ENCODE measurements around the gene RHOH. TPM values are rescaled to one million over a fixed set of nuclear protein-coding genes. Genes with fewer than 3 reads are reported as not detected.

Gene RHOH
- total and polyA plus RNA-seq, 10 of the 15 experiments (the other 5 are each of a cell fraction or from before 2014, with no cell fraction given) = 46.5 to 120 (median 57.9) TPM

GRCh38 chr4:40202474-40202873, 5.6 kb downstream of the RHOH start (continued):
- no peak for TF ChIP-seq HSF1 (IDR thresholded peaks at IDR 0.05; ENCODE audit: low read depth, low read length)

GRCh38 chr4:40204507-40205258, 7.9 kb downstream of the RHOH start:
- intact Hi-C loops (cut with micrococcal nuclease; ENCODE audit: unreplicated experiment) (loop anchor here (1.0 to 2.0 kb wide), 3 partner anchors 23 to 148 kb away; partner anchors contain the start of gene N4BP2), in situ Hi-C loops (cut with MboI) (loop anchor here (5.0 to 10.0 kb wide), 2 partner anchors 103 to 570 kb away; partner anchors contain the start of gene SMIM14)
- TF ChIP-seq HDGF (IDR thresholded peaks at IDR 0.05) = peak; percentile 53; the same call in 1 of the 2 replicates
- TF ChIP-seq YY1 (IDR thresholded peaks at IDR 0.05; ENCODE audit: low read depth, low read length) = peak; percentile 79
- peak; percentile 40; the same call in 1 of the 2 replicates for TF ChIP-seq POLR2AphosphoS2 (IDR thresholded peaks at IDR 0.05; ENCODE audit: low read depth, low read length)
- no peak for TF ChIP-seq RFX5 (IDR thresholded peaks at IDR 0.05; ENCODE audit: low read depth, low read length)
- peak; percentile 57; the same call in 1 of the 2 replicates for TF ChIP-seq POLR2AphosphoS5 (IDR thresholded peaks at IDR 0.05; ENCODE audit: low read length)
- no peak for TF ChIP-seq RCOR1 (conservative IDR thresholded peaks at IDR 0.05; ENCODE audit: low read depth, low read length)
- TF ChIP-seq SMAD5 (IDR thresholded peaks at IDR 0.05; ENCODE audit: low read depth) = peak; percentile 29; the same call in 1 of the 2 replicates
- no peaks in the 10 kb centered on the region; the same call in 1 of the 2 replicates for H4K20me1 ChIP-seq (ENCODE audit: control insufficient read depth, insufficient read depth)
- RAD21 ChIA-PET (ENCODE audit: unreplicated experiment) = interaction anchor here (1.0 to 12.9 kb wide), 11 partner anchors 11 to 149 kb away, joined by 3 to 179 read pairs (median 5); partner anchors contain the start of genes N4BP2 and RHOH
- SMC1A ChIA-PET (ENCODE audit: uncharacterized antibody, unreplicated experiment) = interaction anchor here (1.0 to 15.0 kb wide), 13 partner anchors 14 to 121 kb away, joined by 3 to 336 read pairs (median 6); partner anchors contain the start of gene RHOH
- CTCF ChIA-PET = interaction anchor here (0.8 to 5.7 kb wide), 10 partner anchors 8 to 112 kb away, joined by 3 to 53 read pairs (median 5); partner anchors contain the start of gene RHOH
- WGBS (ENCODE audit: insufficient coverage, insufficient replicate concordance, low lambda C conversion rate, missing lambda C conversion rate) = 2% methylated on average over 9 of the region's 9 CpGs
- H2AFZ ChIP-seq (ENCODE audit: control insufficient read depth, low read depth, low read length) = no peak overlapping the region
- no peak for DNase-seq (ENCODE audit: low read depth, low spot score)
- peaks cover 18% of the 10 kb centered on the region for H3K4me1 ChIP-seq (ENCODE audit: control insufficient read depth, insufficient read depth, low read length)
- FAIRE-seq = peak; percentile 23
- no peaks in the 10 kb centered on the region for H3K27me3 ChIP-seq (replicated peaks in 1 of 2; ENCODE audit: control insufficient read depth in 2 of 2, insufficient read depth in 2 of 2, low read length in 1 of 2)
- peak overlapping the region; percentile 72 for H3K4me3 ChIP-seq
- H3K9me3 ChIP-seq (replicated peaks; ENCODE audit: control insufficient read depth, insufficient read depth, low read length) = no peaks in the 10 kb centered on the region
- BruUV-seq (replicated peaks) = TSS peak; percentile 81
- H3K27ac ChIP-seq (ENCODE audit: control insufficient read depth, insufficient read depth) = peak overlapping the region; percentile 92
- POLR2A ChIA-PET = interaction anchor here (0.5 to 14.4 kb wide), 10 partner anchors 10 to 628 kb away, joined by 3 to 214 read pairs (median 6); partner anchors contain the start of gene RHOH
- no peak; the same call in 2 of the 3 replicates for ATAC-seq
- no peaks in the 10 kb centered on the region for H3K36me3 ChIP-seq (ENCODE audit: control insufficient read depth in 2 of 2, insufficient read depth in 2 of 2, low read length in 1 of 2)
- H3K4me2 ChIP-seq (ENCODE audit: control insufficient read depth, insufficient read depth) = peak overlapping the region; percentile 98
- peaks cover 97% of the 10 kb centered on the region for H3K79me2 ChIP-seq (ENCODE audit: control insufficient read depth, insufficient read depth, low read length)
- peak overlapping the region; percentile 99 for H3K9ac ChIP-seq (ENCODE audit: control insufficient read depth, insufficient read depth, low read length)

Measured in GM12878 (cell line).